H1 (cell line): Measurements from ENCODE around the gene GPR68. TPM values are rescaled to one million over a fixed set of nuclear protein-coding genes. Genes with fewer than 3 reads are reported as not detected.

ENCODE experiments used
- GABPA ChIP-seq: IDR thresholded peaks from 2 replicates; pipeline ENCODE4 v1.6.1; 2011; ENCODE audit warnings: mild to moderate bottlenecking, low read length, moderate library complexity, borderline replicate concordance; ENCODE audit not compliant: insufficient read depth
- PHF8 ChIP-seq: fragments of 200-600 bp; sonication (generic); conservative IDR thresholded peaks from 2 replicates; pipeline ENCODE4 v1.7.1; 2012; ENCODE audit warnings: low read depth, mild to moderate bottlenecking, inconsistent platforms, low read length, moderate library complexity
- RNF2 ChIP-seq: fragments of 200-900, 300-1000 bp; sonication (generic); IDR thresholded peaks from 2 replicates; pipeline ENCODE4 v1.7.1; 2016; ENCODE audit warnings: borderline replicate concordance, low read depth, mild to moderate bottlenecking, antibody characterized with exemption, low read length; ENCODE audit not compliant: poor library complexity, severe bottlenecking; ENCODE audit errors: missing control alignments
- TAF1 ChIP-seq: IDR thresholded peaks from 2 replicates; pipeline ENCODE4 v1.6.1; 2011; ENCODE audit warnings: mild to moderate bottlenecking, low read depth, low read length
- polyA plus RNA-seq, 7 experiments: library from polyadenylated mRNA; depleted of rRNA in 3 of 7; stranded (reverse) in 5 of 7; unstranded in 2 of 7; fragments of >200 nt in 5 of 7; fragments of 200-250 nt in 2 of 7; gene quantifications; 1 replicate in 5 of 7; 2 replicates in 1 of 7; 4 replicates in 1 of 7; pipeline versions ENCODE4 v1.2.1 to v1.2.3, GENCODE V29; 2011 to 2013; ENCODE audit warnings: missing spikeins in 2 of 7, mixed read lengths in 2 of 7
- total RNA-seq: library from RNA; stranded (reverse); fragmentation: NEBNext Ultra II Directional; extraction: Animal tissue kit (Norgen Biotek cat#: 25700); gene quantifications from 2 replicates; pipeline ENCODE4 v1.2.1, GENCODE V29; 2021
- TF ChIP-seq, protein P1 (sequence below): fragments of 300-600 bp; sonication (generic); IDR thresholded peaks from 2 replicates; pipeline ENCODE4 v1.7.1; 2012; ENCODE audit warnings: low read length, moderate library complexity, mild to moderate bottlenecking, inconsistent platforms; ENCODE audit not compliant: insufficient replicate concordance

The GPR68 gene
- total and polyA plus RNA-seq, 2 of the 8 experiments (the other 6 are each of a cell fraction or from before 2014, with no cell fraction given), result 0.22 to 0.76 TPM

- TF ChIP-seq RNF2, result no peak
- TF ChIP-seq PHF8, result no peak
- no peak for TF ChIP-seq TAF1
- TF ChIP-seq, protein P1, sequence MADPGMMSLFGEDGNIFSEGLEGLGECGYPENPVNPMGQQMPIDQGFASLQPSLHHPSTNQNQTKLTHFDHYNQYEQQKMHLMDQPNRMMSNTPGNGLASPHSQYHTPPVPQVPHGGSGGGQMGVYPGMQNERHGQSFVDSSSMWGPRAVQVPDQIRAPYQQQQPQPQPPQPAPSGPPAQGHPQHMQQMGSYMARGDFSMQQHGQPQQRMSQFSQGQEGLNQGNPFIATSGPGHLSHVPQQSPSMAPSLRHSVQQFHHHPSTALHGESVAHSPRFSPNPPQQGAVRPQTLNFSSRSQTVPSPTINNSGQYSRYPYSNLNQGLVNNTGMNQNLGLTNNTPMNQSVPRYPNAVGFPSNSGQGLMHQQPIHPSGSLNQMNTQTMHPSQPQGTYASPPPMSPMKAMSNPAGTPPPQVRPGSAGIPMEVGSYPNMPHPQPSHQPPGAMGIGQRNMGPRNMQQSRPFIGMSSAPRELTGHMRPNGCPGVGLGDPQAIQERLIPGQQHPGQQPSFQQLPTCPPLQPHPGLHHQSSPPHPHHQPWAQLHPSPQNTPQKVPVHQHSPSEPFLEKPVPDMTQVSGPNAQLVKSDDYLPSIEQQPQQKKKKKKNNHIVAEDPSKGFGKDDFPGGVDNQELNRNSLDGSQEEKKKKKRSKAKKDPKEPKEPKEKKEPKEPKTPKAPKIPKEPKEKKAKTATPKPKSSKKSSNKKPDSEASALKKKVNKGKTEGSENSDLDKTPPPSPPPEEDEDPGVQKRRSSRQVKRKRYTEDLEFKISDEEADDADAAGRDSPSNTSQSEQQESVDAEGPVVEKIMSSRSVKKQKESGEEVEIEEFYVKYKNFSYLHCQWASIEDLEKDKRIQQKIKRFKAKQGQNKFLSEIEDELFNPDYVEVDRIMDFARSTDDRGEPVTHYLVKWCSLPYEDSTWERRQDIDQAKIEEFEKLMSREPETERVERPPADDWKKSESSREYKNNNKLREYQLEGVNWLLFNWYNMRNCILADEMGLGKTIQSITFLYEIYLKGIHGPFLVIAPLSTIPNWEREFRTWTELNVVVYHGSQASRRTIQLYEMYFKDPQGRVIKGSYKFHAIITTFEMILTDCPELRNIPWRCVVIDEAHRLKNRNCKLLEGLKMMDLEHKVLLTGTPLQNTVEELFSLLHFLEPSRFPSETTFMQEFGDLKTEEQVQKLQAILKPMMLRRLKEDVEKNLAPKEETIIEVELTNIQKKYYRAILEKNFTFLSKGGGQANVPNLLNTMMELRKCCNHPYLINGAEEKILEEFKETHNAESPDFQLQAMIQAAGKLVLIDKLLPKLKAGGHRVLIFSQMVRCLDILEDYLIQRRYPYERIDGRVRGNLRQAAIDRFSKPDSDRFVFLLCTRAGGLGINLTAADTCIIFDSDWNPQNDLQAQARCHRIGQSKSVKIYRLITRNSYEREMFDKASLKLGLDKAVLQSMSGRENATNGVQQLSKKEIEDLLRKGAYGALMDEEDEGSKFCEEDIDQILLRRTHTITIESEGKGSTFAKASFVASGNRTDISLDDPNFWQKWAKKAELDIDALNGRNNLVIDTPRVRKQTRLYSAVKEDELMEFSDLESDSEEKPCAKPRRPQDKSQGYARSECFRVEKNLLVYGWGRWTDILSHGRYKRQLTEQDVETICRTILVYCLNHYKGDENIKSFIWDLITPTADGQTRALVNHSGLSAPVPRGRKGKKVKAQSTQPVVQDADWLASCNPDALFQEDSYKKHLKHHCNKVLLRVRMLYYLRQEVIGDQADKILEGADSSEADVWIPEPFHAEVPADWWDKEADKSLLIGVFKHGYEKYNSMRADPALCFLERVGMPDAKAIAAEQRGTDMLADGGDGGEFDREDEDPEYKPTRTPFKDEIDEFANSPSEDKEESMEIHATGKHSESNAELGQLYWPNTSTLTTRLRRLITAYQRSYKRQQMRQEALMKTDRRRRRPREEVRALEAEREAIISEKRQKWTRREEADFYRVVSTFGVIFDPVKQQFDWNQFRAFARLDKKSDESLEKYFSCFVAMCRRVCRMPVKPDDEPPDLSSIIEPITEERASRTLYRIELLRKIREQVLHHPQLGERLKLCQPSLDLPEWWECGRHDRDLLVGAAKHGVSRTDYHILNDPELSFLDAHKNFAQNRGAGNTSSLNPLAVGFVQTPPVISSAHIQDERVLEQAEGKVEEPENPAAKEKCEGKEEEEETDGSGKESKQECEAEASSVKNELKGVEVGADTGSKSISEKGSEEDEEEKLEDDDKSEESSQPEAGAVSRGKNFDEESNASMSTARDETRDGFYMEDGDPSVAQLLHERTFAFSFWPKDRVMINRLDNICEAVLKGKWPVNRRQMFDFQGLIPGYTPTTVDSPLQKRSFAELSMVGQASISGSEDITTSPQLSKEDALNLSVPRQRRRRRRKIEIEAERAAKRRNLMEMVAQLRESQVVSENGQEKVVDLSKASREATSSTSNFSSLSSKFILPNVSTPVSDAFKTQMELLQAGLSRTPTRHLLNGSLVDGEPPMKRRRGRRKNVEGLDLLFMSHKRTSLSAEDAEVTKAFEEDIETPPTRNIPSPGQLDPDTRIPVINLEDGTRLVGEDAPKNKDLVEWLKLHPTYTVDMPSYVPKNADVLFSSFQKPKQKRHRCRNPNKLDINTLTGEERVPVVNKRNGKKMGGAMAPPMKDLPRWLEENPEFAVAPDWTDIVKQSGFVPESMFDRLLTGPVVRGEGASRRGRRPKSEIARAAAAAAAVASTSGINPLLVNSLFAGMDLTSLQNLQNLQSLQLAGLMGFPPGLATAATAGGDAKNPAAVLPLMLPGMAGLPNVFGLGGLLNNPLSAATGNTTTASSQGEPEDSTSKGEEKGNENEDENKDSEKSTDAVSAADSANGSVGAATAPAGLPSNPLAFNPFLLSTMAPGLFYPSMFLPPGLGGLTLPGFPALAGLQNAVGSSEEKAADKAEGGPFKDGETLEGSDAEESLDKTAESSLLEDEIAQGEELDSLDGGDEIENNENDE, result no peak
- no peak for TF ChIP-seq GABPA
These were observed 26.1 kb upstream of the GPR68 start (continued) for GRCh38 chr14:91270619-91271018.
